GOT3 (cell line): ENCODE data around the gene EME1.
"Not testable (repeated sequence)": the region's sequence is repeated elsewhere in the genome, so short reads cannot be mapped to it uniquely, and the experiment has no call there.

Experiments
- DNase-seq: peaks from one replicate; lab custom pipeline; 2025; ENCODE audit warnings: mixed read lengths; lab: John Stamatoyannopoulos, UW

The EME1 gene, protein sequence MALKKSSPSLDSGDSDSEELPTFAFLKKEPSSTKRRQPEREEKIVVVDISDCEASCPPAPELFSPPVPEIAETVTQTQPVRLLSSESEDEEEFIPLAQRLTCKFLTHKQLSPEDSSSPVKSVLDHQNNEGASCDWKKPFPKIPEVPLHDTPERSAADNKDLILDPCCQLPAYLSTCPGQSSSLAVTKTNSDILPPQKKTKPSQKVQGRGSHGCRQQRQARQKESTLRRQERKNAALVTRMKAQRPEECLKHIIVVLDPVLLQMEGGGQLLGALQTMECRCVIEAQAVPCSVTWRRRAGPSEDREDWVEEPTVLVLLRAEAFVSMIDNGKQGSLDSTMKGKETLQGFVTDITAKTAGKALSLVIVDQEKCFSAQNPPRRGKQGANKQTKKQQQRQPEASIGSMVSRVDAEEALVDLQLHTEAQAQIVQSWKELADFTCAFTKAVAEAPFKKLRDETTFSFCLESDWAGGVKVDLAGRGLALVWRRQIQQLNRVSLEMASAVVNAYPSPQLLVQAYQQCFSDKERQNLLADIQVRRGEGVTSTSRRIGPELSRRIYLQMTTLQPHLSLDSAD

GRCh38 chr17:50372758-50373556 lies at the start of gene EME1, which contains the start of gene MRPL27:
TSS of gene EME1 (plus strand) at chr17:50373229. CDS start at chr17:50375209, 1,980 bp downstream.
TSS of gene MRPL27 (minus strand) at chr17:50373184. CDS start at chr17:50373170, 14 bp downstream.
- DNase-seq: peak; percentile 84

- no peak for DNase-seq
Observed at GRCh38 chr17:50325906-50326305, 47.1 kb upstream of the EME1 start.

GRCh38 chr17:50326831-50327364 lies 46.1 kb upstream of the EME1 start:
- no peak for DNase-seq

GRCh38 chr17:50328363-50329325 lies 44.4 kb upstream of the EME1 start:
- DNase-seq: no peak

- DNase-seq: no peak
Observed at GRCh38 chr17:50329716-50330115, 43.3 kb upstream of the EME1 start.

GRCh38 chr17:50330151-50330775 lies 42.8 kb upstream of the EME1 start:
- DNase-seq: no peak

DNA sequence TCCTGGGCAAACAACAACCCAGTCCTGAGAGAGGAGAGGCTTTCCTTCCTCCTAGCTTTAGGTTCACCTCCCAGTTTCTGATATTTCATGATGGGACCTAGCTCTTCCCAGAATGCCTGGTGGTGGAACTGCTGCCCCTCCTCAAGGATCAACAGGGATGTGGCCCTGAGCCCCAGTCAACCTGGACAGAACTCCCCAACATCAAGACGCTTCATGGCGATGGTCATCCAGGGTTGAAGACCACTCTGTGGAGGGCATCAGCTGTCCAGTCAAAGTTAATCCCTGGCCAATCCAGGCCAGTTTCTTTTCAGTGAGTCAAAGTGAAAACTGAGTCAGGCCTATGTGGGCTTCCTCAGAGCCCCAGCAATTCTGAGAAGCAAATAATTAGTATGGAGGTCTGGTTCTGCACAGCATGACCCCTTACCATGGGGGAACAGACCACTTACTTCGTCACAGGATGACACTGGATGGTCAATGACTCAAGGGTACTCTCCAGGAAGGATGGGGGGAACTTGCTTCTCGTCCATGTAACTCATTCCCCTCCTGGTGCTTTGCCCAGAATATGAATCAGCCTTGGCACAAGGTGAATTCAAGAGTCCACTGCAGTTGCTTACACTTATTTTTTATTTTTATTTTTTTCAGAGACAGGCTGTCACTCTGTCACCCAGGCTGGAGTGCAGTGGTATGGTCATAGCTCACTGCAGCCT lies 41.8 kb upstream of the EME1 start:
- peak; percentile 14 for DNase-seq

GRCh38 chr17:50332196-50332595 lies 40.8 kb upstream of the EME1 start:
- no peak for DNase-seq

DNA sequence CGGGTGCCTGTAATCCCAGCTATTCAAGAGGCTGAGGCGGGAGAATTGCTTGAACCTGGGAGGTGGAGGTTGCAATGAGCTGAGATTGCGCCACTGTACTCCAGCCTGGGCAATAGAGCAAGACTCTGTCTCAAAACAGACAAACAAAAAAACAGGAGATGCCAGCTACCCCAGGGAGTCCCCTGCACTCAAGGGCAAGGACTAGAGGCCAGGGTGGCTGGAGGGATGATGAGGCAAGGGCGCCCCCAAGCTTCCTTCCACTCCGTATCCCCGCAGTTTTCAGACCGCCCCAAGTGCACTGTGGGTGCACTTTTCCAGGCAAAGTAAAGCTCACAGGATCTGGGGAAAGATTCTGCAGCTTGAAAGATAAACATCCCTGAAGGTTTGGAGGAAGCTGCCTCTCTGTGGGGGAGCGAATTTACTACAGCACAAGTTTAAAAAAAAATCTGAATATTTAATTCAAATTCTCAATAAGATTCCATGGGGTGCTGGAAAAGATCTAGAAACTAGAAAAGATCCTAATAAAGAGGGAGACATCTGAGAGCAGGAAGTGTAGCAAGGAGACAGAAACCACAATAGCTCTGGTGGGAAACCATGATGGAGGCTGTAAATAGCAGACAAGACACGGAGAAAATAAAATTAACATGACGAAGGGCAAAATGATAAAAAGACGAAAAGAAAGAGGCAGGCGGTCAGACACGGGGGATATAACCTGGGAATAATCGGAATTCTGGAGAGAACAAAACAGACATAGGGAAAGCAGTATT lies 39.6 kb upstream of the EME1 start:
- not testable (repeated sequence) for DNase-seq

GRCh38 chr17:50337956-50338355 lies 35.1 kb upstream of the EME1 start:
- DNase-seq: no peak

GRCh38 chr17:50338645-50339044 lies 34.4 kb upstream of the EME1 start:
- no peak for DNase-seq

DNA sequence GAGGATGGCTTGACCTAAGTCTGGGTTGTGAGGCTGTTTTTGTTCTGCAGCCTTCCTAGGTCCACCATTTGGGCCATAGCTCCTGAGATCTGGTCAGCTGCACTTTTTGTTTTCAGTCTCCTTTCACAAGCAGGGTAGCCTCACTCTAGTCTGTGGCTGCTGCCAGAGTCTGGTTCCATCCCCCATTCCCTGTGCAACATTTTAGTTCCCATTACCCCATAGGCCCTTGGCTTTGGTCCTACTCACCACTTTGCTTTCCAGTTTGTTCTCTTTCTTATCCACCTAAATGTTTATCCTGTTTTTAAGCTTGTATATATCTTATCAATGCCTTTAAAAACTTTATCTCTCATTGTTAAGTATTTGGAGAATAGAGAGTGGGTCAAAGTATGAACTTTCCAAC lies 33.6 kb upstream of the EME1 start:
- no peak for DNase-seq

- no peak for DNase-seq
Observed at GRCh38 chr17:50344731-50345365, 28.2 kb upstream of the EME1 start.

- peak; percentile 52 for DNase-seq
Observed at GRCh38 chr17:50345432-50346312, 27.4 kb upstream of the EME1 start, which contains the start of gene XYLT2. TSS of gene XYLT2 (plus strand) at chr17:50346126. CDS start at chr17:50346141, 15 bp downstream.

- DNase-seq: no peak
Observed at GRCh38 chr17:50346313-50347116, 26.5 kb upstream of the EME1 start.

DNA sequence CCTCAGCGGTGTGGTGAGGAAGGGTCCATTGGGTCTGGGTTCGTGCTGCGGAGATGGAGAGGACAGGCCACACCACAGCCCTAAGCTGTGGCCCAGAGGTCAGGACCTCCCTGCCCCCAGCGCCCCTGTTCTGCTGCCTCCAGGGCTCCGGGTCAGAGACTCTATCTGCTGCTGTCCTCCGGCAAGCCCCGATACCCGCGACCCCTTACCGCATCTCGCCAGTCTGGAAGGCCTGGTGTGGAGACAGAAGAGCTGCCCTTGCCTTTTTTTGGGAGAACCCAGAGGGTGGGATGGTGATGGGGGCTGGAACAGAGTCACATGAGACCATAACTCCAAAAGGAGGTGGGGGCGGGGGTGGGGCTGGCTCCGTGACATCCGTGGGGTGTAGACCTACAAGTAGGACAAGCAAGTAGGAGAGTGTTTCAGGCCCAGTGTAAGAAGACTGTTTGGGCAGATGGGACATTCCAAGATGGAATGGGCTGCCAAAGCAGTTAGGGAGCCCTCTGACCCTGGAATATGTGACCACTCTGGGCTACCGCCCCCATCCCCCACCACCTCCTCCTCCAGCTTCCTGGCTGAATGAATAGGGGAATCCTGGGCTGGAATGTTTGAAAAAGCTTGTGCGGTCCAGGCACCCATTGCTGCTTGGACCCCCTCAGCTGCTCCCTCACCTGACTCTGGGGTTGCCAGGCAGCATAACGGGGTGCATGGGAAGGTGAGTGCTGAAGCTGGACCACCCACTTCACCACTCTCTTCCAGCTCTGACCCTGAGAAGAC lies 25.7 kb upstream of the EME1 start:
- DNase-seq: no peak
